SK-N-SH (cell line): ENCODE measurements around the gene CC2D2B. TPM values are rescaled to one million over a fixed set of nuclear protein-coding genes. Genes with fewer than 3 reads are reported as not detected.

Experiments used
- CTCF ChIA-PET: fragments of 300-600, 350-600 bp; formaldehyde crosslinking; extraction: SDS; loops from one replicate; lab custom pipeline; 2021; lab: Yijun Ruan, JAX
- POLR2A ChIA-PET: fragments of 350-600 bp; sonication (Branson Sonifier 250); formaldehyde crosslinking; extraction: SDS; loops from one replicate; lab custom pipeline; 2020; ENCODE audit warnings: antibody characterized with exemption, inconsistent platforms; lab: Yijun Ruan, JAX
- DNase-seq: peaks from one replicate; pipeline ENCODE4 v3.0.0; 2012
- H2AFZ ChIP-seq: fragments of 200-600 bp; sonication (generic); 2 replicates; pipeline ENCODE4 v1.8.1; 2016; ENCODE audit warnings: antibody characterized with exemption, mild to moderate bottlenecking, low read depth
- H3F3A ChIP-seq: fragments of 200-600 bp; sonication (generic); replicated peaks from 2 replicates; pipeline ENCODE3; 2016; ENCODE audit warnings: antibody characterized with exemption, mild to moderate bottlenecking; ENCODE audit not compliant: insufficient read depth
- H3K27ac ChIP-seq, 2 experiments: fragments of 200-500 bp in 1 of 2; fragments of 200-600 bp in 1 of 2; sonication (Bioruptor generic) in 1 of 2; sonication (generic), shearing (Covaris generic) in 1 of 2; 2 replicates each; pipeline versions ENCODE4 v1.5.1 to v1.6.1; 2014 to 2016; ENCODE audit warnings: low read depth in 2 of 2, inconsistent platforms in 1 of 2, low read length in 1 of 2, mild to moderate bottlenecking in 1 of 2, mixed read lengths in 1 of 2
- H3K27me3 ChIP-seq: fragments of 200-600 bp; sonication (generic), shearing (Covaris generic); 2 replicates; pipeline ENCODE4 v1.6.1; 2016; ENCODE audit warnings: mixed run types; ENCODE audit not compliant: insufficient read depth
- H3K36me3 ChIP-seq, 2 experiments: fragments of 200-500 bp in 1 of 2; fragments of 200-600 bp in 1 of 2; sonication (Bioruptor generic) in 1 of 2; sonication (generic) in 1 of 2; replicated peaks in 1 of 2; 2 replicates each; pipeline versions ENCODE3 to v1.5.1; 2014 to 2016; ENCODE audit warnings: low read length in 1 of 2, mild to moderate bottlenecking in 1 of 2; ENCODE audit not compliant: insufficient read depth in 2 of 2, control insufficient read depth in 1 of 2
- H3K4me1 ChIP-seq, 2 experiments: fragments of 200-500 bp in 1 of 2; fragments of 200-600 bp in 1 of 2; sonication (Bioruptor generic) in 1 of 2; sonication (generic), shearing (Covaris generic) in 1 of 2; 2 replicates each; pipeline versions ENCODE4 v1.5.1 to v1.6.1; 2014 to 2016; ENCODE audit warnings: low read depth in 1 of 2, low read length in 1 of 2, mixed run types in 1 of 2; ENCODE audit not compliant: insufficient read depth in 2 of 2, control insufficient read depth in 1 of 2
- H3K4me2 ChIP-seq: fragments of 200-600 bp; sonication (generic), shearing (Covaris generic); 2 replicates; pipeline ENCODE4 v1.6.1; 2017; ENCODE audit warnings: mixed run types
- H3K4me3 ChIP-seq, 2 experiments: fragments of 200-500 bp in 1 of 2; fragments of 200-600 bp in 1 of 2; sonication (Bioruptor generic) in 1 of 2; sonication (generic), shearing (Covaris generic) in 1 of 2; 2 replicates each; pipeline versions ENCODE4 v1.5.1 to v1.8.1; 2014 to 2016; ENCODE audit warnings: low read depth in 2 of 2, inconsistent platforms in 1 of 2, low read length in 1 of 2, mild to moderate bottlenecking in 1 of 2, mixed read lengths in 1 of 2, moderate library complexity in 1 of 2
- H3K79me2 ChIP-seq: fragments of 200-600 bp; sonication (generic); 2 replicates; pipeline ENCODE4 v1.8.1; 2017; ENCODE audit warnings: mild to moderate bottlenecking; ENCODE audit not compliant: insufficient read depth
- H3K9ac ChIP-seq: fragments of 200-600 bp; sonication (generic); 2 replicates; pipeline ENCODE4 v1.6.1; 2017; ENCODE audit warnings: mixed run types
- H3K9me2 ChIP-seq: fragments of 200-600 bp; sonication (generic); 2 replicates; pipeline ENCODE4 v1.6.1; 2017; ENCODE audit warnings: mixed run types
- H3K9me3 ChIP-seq: fragments of 200-600 bp; sonication (generic); 2 replicates; pipeline ENCODE4 v1.6.1; 2017; ENCODE audit warnings: mixed run types, mild to moderate bottlenecking, moderate library complexity
- H4K20me1 ChIP-seq: fragments of 200-600 bp; sonication (generic); 2 replicates; pipeline ENCODE4 v1.6.1; 2017; ENCODE audit warnings: mild to moderate bottlenecking, mixed run types; ENCODE audit not compliant: insufficient read depth
- ELF1 ChIP-seq: IDR thresholded peaks from 2 replicates; pipeline ENCODE4 v1.4.0; 2012
- EP300 ChIP-seq, 2 experiments: IDR thresholded peaks; 2 replicates each; pipeline versions ENCODE4 v1.4.0 to v1.6.1; 2012; ENCODE audit warnings: borderline replicate concordance in 1 of 2, low read depth in 1 of 2, low read length in 1 of 2
- EZH2phosphoT487 ChIP-seq: fragments of 200-600 bp; sonication (generic); IDR thresholded peaks from 2 replicates; pipeline ENCODE4 v1.6.1; 2017; ENCODE audit warnings: low read depth, mixed run types, mild to moderate bottlenecking, antibody characterized with exemption, moderate library complexity, borderline replicate concordance
- FOSL2 ChIP-seq: IDR thresholded peaks from 2 replicates; pipeline ENCODE4 v1.4.0; 2012; ENCODE audit warnings: low read depth, mild to moderate bottlenecking, moderate library complexity, borderline replicate concordance
- FOXM1 ChIP-seq: IDR thresholded peaks from 2 replicates; pipeline ENCODE4 v1.4.0; 2012; ENCODE audit warnings: low read depth, mild to moderate bottlenecking
- JUND ChIP-seq: IDR thresholded peaks from 2 replicates; pipeline ENCODE4 v1.4.0; 2012
- MAX ChIP-seq: IDR thresholded peaks from 2 replicates; pipeline ENCODE4 v1.4.0; 2012; ENCODE audit warnings: low read depth
- MEF2A ChIP-seq: IDR thresholded peaks from 2 replicates; pipeline ENCODE4 v1.4.0; 2012; ENCODE audit warnings: low read depth, borderline replicate concordance
- NFIC ChIP-seq: IDR thresholded peaks from 2 replicates; pipeline ENCODE4 v1.4.0; 2012; ENCODE audit warnings: borderline replicate concordance
- POLR2AphosphoS5 ChIP-seq: IDR thresholded peaks from 2 replicates; pipeline ENCODE4 v1.6.1; 2012; ENCODE audit warnings: low read depth, low read length
- RCOR1 ChIP-seq: fragments of 150-350 bp; IDR thresholded peaks from 2 replicates; pipeline ENCODE4 v1.6.1; 2017; ENCODE audit warnings: antibody characterized with exemption, low read length
- RFX5 ChIP-seq: IDR thresholded peaks from 2 replicates; pipeline ENCODE4 v1.6.1; 2012; ENCODE audit warnings: mild to moderate bottlenecking, improper control_type of control experiment, low read length
- RXRA ChIP-seq: IDR thresholded peaks from 2 replicates; pipeline ENCODE4 v1.4.0; 2012; ENCODE audit warnings: low read depth, mild to moderate bottlenecking, borderline replicate concordance
- SIN3A ChIP-seq: IDR thresholded peaks from 2 replicates; pipeline ENCODE4 v1.6.1; 2012; ENCODE audit warnings: low read depth, mild to moderate bottlenecking, low read length, moderate library complexity, borderline replicate concordance
- TEAD4 ChIP-seq: IDR thresholded peaks from 2 replicates; pipeline ENCODE4 v1.4.0; 2012; ENCODE audit warnings: mild to moderate bottlenecking, borderline replicate concordance; ENCODE audit not compliant: insufficient read depth
- USF1 ChIP-seq: IDR thresholded peaks from 2 replicates; pipeline ENCODE4 v1.4.0; 2012; ENCODE audit warnings: low read depth, borderline replicate concordance
- USF2 ChIP-seq: fragments of 150-350 bp; IDR thresholded peaks from 2 replicates; pipeline ENCODE4 v1.6.1; 2017; ENCODE audit warnings: antibody characterized with exemption, low read length, low read depth, borderline replicate concordance
- ZBTB33 ChIP-seq: IDR thresholded peaks from 2 replicates; pipeline ENCODE4 v1.4.0; 2012; ENCODE audit warnings: low read depth, borderline replicate concordance
- WGBS: methylation state at CpG from one replicate; pipeline ENCODE4 v1.1.6; 2017; ENCODE audit warnings: low lambda C conversion rate; 5-methylcytosine and 5-hydroxymethylcytosine counted together
- polyA plus RNA-seq, 3 experiments: library from polyadenylated mRNA; depleted of rRNA; stranded (reverse); fragments of >200 nt; gene quantifications; 2 replicates each; pipeline ENCODE4 v1.2.3, GENCODE V29; 2012

CC2D2B gene
- polyA plus RNA-seq, 1 of the 3 experiments (the other 2 are of a cell fraction): not detected

GRCh38 chr10:95920798-95921426, 13.1 kb downstream of the CC2D2B start:
- H3K4me3 ChIP-seq: no peak overlapping the region
- H3K4me2 ChIP-seq: no peak overlapping the region
- no peaks in the 10 kb centered on the region for H3K9me2 ChIP-seq
- H4K20me1 ChIP-seq: no peaks in the 10 kb centered on the region
- POLR2A ChIA-PET: no interaction called here
- H3F3A ChIP-seq: no peaks in the 10 kb centered on the region
- 70% methylated on average over 6 of the region's 6 CpGs for WGBS
- CTCF ChIA-PET: no interaction called here
- no peaks in the 10 kb centered on the region for H3K27me3 ChIP-seq
- no peaks in the 10 kb centered on the region for H3K79me2 ChIP-seq
- no peak for TF ChIP-seq FOSL2
- TF ChIP-seq, all 33 proteins: peak for 0
- no peaks in the 10 kb centered on the region for H3K4me1 ChIP-seq
- H3K9ac ChIP-seq: no peak overlapping the region
- no peak overlapping the region for H3K27ac ChIP-seq
- no peak for DNase-seq
- no peaks in the 10 kb centered on the region for H3K9me3 ChIP-seq
- no peak overlapping the region for H2AFZ ChIP-seq
- no peaks in the 10 kb centered on the region for H3K36me3 ChIP-seq

- CTCF ChIA-PET: no interaction called here
Measured at GRCh38 chr10:95925033-95925432, 17.3 kb downstream of the CC2D2B start.

More at GRCh38 chr10:95925033-95925432, 17.3 kb downstream of the CC2D2B start:
- Histone ChIP-seq H3K36me3 (no peaks in the 10 kb centered on the region), H3F3A (no peaks in the 10 kb centered on the region), H3K27me3 (no peaks in the 10 kb centered on the region), H3K4me3 (no peak overlapping the region), H3K9me3 (no peaks in the 10 kb centered on the region), H3K79me2 (no peaks in the 10 kb centered on the region), H2AFZ (no peak overlapping the region)
- WGBS: 81% methylated on average over 3 of the region's 3 CpGs
- POLR2A ChIA-PET: no interaction called here
- no peak for DNase-seq
- TF ChIP-seq POLR2AphosphoS5 (no peak), RCOR1 (no peak), USF2 (no peak), EZH2phosphoT487 (no peak), RFX5 (no peak), JUND (no peak), FOSL2 (no peak), USF1 (no peak), SIN3A (no peak), MEF2A (no peak), EP300 (IDR thresholded peaks at IDR 0.05; ENCODE audit: borderline replicate concordance in 1 of 2, low read depth in 1 of 2, low read length in 1 of 2) (no peak), ZBTB33 (no peak), MAX (no peak), FOXM1 (no peak), TEAD4 (no peak), RXRA (no peak), NFIC (no peak), ELF1 (no peak)
- TF ChIP-seq, all 33 proteins: peak for 0
- no peak overlapping the region for H3K9ac ChIP-seq
- no peaks in the 10 kb centered on the region for H3K4me1 ChIP-seq
- no peak overlapping the region for H3K27ac ChIP-seq
- H3K9me2 ChIP-seq: no peaks in the 10 kb centered on the region
- no peaks in the 10 kb centered on the region for H4K20me1 ChIP-seq
- no peak overlapping the region for H3K4me2 ChIP-seq
